ENCODE results near the gene SYF2.
A peak's percentile ranks its signal among the peaks of the same experiment; 100 is the strongest.
"Not testable (repeated sequence)": the region's sequence is repeated elsewhere in the genome, so short reads cannot be mapped to it uniquely, and the experiment has no call there.

SYF2 gene

GRCh38 chr1:25232027-25232865 lies at the start of gene SYF2:
Gene SYF2, minus strand, starts transcription at chr1:25232502. Its CDS starts 35 bp downstream, at chr1:25232467.
- H3K36me3 ChIP-seq (ENCODE audit: control insufficient read depth, insufficient read depth, low read length): peaks cover 2% of the 10 kb centered on the region; the same call in 1 of the 2 replicates
- no peaks in the 10 kb centered on the region for H3K27me3 ChIP-seq (replicated peaks; ENCODE audit: control insufficient read depth, insufficient read depth, low read length)
- TF ChIP-seq, protein P1, sequence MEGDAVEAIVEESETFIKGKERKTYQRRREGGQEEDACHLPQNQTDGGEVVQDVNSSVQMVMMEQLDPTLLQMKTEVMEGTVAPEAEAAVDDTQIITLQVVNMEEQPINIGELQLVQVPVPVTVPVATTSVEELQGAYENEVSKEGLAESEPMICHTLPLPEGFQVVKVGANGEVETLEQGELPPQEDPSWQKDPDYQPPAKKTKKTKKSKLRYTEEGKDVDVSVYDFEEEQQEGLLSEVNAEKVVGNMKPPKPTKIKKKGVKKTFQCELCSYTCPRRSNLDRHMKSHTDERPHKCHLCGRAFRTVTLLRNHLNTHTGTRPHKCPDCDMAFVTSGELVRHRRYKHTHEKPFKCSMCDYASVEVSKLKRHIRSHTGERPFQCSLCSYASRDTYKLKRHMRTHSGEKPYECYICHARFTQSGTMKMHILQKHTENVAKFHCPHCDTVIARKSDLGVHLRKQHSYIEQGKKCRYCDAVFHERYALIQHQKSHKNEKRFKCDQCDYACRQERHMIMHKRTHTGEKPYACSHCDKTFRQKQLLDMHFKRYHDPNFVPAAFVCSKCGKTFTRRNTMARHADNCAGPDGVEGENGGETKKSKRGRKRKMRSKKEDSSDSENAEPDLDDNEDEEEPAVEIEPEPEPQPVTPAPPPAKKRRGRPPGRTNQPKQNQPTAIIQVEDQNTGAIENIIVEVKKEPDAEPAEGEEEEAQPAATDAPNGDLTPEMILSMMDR (IDR thresholded peaks at IDR 0.05; ENCODE audit: insufficient read depth, low read length, poor library complexity, severe bottlenecking): no peak
- peak within 1 kb of the TSS; percentile 84 for H3K4me3 ChIP-seq (replicated peaks; ENCODE audit: low read depth, low read length)
- DNase-seq (ENCODE audit: extremely low read depth, insufficient read length): peak; percentile 84

DNA sequence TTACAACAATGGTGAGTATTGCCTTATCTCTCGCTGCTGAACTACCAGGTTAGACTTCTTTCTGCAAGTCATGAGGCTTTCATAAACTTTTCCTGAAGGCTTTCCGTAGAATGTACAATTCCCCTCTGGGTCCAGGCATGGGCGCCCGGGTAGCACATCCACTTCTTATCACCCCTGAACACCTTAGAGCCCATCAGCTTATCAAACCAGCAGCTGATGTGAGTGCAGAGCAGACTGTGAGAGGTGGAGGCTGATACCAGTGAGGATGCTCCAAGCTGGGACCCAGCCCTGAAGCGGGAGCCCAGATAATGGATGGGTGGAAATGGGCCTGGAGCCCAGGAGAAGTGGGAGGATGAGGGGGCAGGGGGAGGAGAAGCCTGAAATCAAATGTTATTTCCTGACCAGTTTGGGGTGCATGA lies 47.4 kb upstream of the SYF2 start:
- H3K36me3 ChIP-seq (ENCODE audit: control insufficient read depth, insufficient read depth, low read length); H3K27me3 ChIP-seq (replicated peaks; ENCODE audit: control insufficient read depth, insufficient read depth, low read length); H3K4me3 ChIP-seq (replicated peaks; ENCODE audit: low read depth, low read length); DNase-seq (ENCODE audit: extremely low read depth, insufficient read length): not testable (repeated sequence)

DNA sequence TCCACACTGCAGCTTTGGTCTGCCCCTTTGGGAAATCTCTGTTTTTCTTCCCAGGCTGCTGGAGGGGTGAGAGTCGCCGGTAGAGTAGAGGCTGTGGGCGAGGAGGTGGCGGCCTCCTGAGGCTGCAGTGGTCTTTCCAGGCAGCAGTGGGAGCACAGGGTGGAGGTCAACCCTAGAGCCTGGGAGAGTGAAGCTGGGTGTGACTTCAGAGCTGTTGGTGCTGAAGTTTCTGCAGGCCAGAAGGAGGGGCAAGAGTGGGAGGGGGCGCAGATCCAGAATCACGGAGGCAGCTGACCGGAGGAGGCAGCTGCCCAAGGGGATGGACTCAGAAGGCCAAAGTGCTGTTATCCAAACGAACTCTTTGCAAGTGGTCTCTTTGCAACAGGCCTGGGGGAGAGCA lies 46.5 kb upstream of the SYF2 start:
- DNase-seq (ENCODE audit: extremely low read depth, insufficient read length): not testable (repeated sequence)

GRCh38 chr1:25278358-25278757 lies 46.1 kb upstream of the SYF2 start:
- H3K27me3 ChIP-seq (replicated peaks; ENCODE audit: control insufficient read depth, insufficient read depth, low read length); H3K4me3 ChIP-seq (replicated peaks; ENCODE audit: low read depth, low read length); H3K36me3 ChIP-seq (ENCODE audit: control insufficient read depth, insufficient read depth, low read length); DNase-seq (ENCODE audit: extremely low read depth, insufficient read length): not testable (repeated sequence)

More for the DNA sequence above, 46.5 kb upstream of the SYF2 start:
- H3K4me3 ChIP-seq (replicated peaks; ENCODE audit: low read depth, low read length); H3K36me3 ChIP-seq (ENCODE audit: control insufficient read depth, insufficient read depth, low read length); H3K27me3 ChIP-seq (replicated peaks; ENCODE audit: control insufficient read depth, insufficient read depth, low read length): not testable (repeated sequence)

GRCh38 chr1:25277295-25277694 lies 45.0 kb upstream of the SYF2 start:
- not testable (repeated sequence) for H3K27me3 ChIP-seq (replicated peaks; ENCODE audit: control insufficient read depth, insufficient read depth, low read length); H3K4me3 ChIP-seq (replicated peaks; ENCODE audit: low read depth, low read length); DNase-seq (ENCODE audit: extremely low read depth, insufficient read length); H3K36me3 ChIP-seq (ENCODE audit: control insufficient read depth, insufficient read depth, low read length)

DNA sequence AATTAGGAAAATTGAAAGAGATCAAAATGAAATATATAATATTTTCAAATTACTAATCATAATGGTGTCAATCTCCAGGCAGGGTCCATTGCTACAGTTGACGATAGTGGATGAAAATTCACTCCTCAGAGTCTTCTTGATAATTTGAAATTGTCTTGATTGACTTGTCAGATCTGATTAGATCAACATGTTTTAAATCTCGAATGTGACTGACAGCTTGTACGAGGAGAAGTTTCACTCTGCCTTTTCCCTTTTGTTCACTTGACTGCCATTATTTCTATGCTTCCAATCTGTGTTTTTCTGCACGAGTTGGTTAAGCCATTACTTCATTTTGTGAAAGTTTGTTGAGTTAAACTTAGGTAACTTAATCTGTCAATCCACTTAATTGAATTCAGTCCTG lies 43.3 kb upstream of the SYF2 start:
- H3K36me3 ChIP-seq (ENCODE audit: control insufficient read depth, insufficient read depth, low read length); DNase-seq (ENCODE audit: extremely low read depth, insufficient read length); H3K27me3 ChIP-seq (replicated peaks; ENCODE audit: control insufficient read depth, insufficient read depth, low read length); H3K4me3 ChIP-seq (replicated peaks; ENCODE audit: low read depth, low read length): not testable (repeated sequence)

DNA sequence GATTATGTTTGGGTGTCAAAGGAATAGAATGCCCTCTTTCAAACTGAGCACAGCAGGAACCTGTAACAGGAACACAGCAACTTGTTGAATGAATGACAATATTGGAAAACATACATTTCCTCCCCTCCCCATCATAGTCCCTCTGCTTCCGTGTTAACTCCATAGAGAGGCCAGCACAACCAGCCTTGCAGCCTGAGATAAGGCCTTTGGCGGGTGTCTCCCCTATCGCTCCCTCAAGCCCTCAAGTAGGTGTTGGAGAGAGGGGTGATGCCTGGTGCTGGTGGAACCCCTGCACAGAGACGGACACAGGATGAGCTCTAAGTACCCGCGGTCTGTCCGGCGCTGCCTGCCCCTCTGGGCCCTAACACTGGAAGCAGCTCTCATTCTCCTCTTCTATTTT lies 39.9 kb upstream of the SYF2 start, which contains the start of gene RHD:
Gene RHD (plus strand): TSS at position 272 of the 400 bp plus-strand sequence. CDS start 39 bp downstream, at position 311.
- H3K4me3 ChIP-seq (replicated peaks; ENCODE audit: low read depth, low read length); H3K27me3 ChIP-seq (replicated peaks; ENCODE audit: control insufficient read depth, insufficient read depth, low read length); DNase-seq (ENCODE audit: extremely low read depth, insufficient read length); H3K36me3 ChIP-seq (ENCODE audit: control insufficient read depth, insufficient read depth, low read length): not testable (repeated sequence)

GRCh38 chr1:25268143-25268760 lies 36.0 kb upstream of the SYF2 start:
- H3K36me3 ChIP-seq (ENCODE audit: control insufficient read depth, insufficient read depth, low read length); H3K27me3 ChIP-seq (replicated peaks; ENCODE audit: control insufficient read depth, insufficient read depth, low read length); DNase-seq (ENCODE audit: extremely low read depth, insufficient read length): not testable (repeated sequence)
- peak overlapping the region; percentile 51 for H3K4me3 ChIP-seq (replicated peaks; ENCODE audit: low read depth, low read length)

DNA sequence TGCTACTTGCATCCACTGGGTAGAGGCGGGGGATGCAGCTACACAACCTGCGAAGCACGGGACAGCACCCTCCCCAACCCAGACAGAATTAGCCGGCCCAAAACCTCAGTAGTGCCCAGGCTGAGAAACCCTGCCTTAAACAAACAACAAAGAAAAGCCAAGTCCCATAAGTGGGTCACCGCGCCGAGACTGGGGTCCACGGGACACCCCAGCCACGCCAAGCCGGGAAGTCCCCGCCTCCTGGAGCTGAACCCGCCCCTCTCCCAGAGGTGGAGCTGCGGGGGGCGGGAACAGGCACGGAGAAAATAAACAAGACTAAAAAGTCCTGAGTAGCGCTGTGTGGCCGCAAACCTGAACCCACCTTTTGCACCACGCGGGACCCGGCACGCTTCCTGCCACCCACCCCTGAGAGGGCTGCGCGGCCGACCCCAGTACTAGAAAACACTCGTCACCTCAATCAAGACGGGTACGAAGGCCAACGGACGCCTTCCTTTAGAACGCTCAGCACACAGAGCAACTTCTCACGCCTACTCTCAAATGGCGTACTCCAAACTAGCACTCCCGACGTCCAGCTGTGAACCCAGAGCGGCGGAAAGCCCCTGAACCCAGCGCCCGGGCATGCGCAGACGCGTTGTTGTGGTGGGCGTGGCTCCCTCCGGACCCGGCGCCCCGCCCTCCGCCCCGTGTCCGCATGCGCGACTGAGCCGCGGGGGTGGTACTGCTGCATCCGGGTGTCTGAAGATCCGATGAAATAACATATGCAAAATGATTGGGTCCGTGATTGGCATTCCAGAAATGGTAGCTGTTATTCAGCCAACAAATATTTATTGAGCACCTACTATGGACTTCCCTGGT lies 35.2 kb upstream of the SYF2 start:
- peak overlapping the region; percentile 57 for H3K4me3 ChIP-seq (replicated peaks; ENCODE audit: low read depth, low read length)
- not testable (repeated sequence) for H3K27me3 ChIP-seq (replicated peaks; ENCODE audit: control insufficient read depth, insufficient read depth, low read length); H3K36me3 ChIP-seq (ENCODE audit: control insufficient read depth, insufficient read depth, low read length)
- peak; percentile 86 for DNase-seq (ENCODE audit: extremely low read depth, insufficient read length)

GRCh38 chr1:25266554-25267287 lies 34.4 kb upstream of the SYF2 start:
- not testable (repeated sequence) for H3K27me3 ChIP-seq (replicated peaks; ENCODE audit: control insufficient read depth, insufficient read depth, low read length); H3K36me3 ChIP-seq (ENCODE audit: control insufficient read depth, insufficient read depth, low read length)
- DNase-seq (ENCODE audit: extremely low read depth, insufficient read length): peak; percentile 51
- H3K4me3 ChIP-seq (replicated peaks; ENCODE audit: low read depth, low read length): peak overlapping the region; percentile 76

DNA sequence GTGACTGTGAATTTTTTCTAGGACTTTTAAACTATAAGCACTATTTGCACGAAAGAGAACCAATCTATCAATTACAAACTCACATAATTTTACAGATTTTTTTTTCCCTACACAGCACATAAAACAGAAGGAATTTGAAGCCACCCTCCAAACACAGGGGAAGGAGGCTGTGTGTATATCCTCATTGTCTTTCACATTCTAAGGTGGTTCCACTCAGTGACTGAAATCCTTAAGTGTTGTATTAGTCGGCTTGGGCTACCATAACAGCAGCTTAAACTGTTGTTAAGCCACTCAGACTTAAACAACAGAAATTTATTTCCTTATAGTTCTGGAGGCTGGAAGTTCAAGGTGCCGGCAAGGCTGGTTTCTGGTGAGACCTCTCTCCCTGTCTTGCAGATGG lies 28.0 kb upstream of the SYF2 start:
- H3K27me3 ChIP-seq (replicated peaks; ENCODE audit: control insufficient read depth, insufficient read depth, low read length); H3K4me3 ChIP-seq (replicated peaks; ENCODE audit: low read depth, low read length); H3K36me3 ChIP-seq (ENCODE audit: control insufficient read depth, insufficient read depth, low read length); DNase-seq (ENCODE audit: extremely low read depth, insufficient read length): not testable (repeated sequence)

GRCh38 chr1:25259813-25260212 lies 27.5 kb upstream of the SYF2 start:
- H3K36me3 ChIP-seq (ENCODE audit: control insufficient read depth, insufficient read depth, low read length); H3K27me3 ChIP-seq (replicated peaks; ENCODE audit: control insufficient read depth, insufficient read depth, low read length); DNase-seq (ENCODE audit: extremely low read depth, insufficient read length); H3K4me3 ChIP-seq (replicated peaks; ENCODE audit: low read depth, low read length): not testable (repeated sequence)

All from GM06990 (cell line).